GM23338 (cell line): ENCODE measurements around the gene SELPLG.

ENCODE experiments used
- CREB1 ChIP-seq: fragments of 250-450 bp; sonication (Bioruptor Pico); IDR thresholded peaks from 2 replicates; pipeline ENCODE4 v1.5.0; 2020; ENCODE audit warnings: low read depth, mild to moderate bottlenecking, moderate library complexity
- CTCF ChIP-seq, 2 experiments: fragments of 200-600 bp in 1 of 2; sonication (generic) in 1 of 2; conservative IDR thresholded peaks; 2 replicates each; pipeline versions ENCODE4 v1.5.1 to v1.6.1; 2016 to 2017; ENCODE audit warnings: antibody characterized with exemption in 2 of 2, low read depth in 2 of 2, mild to moderate bottlenecking in 2 of 2, moderate library complexity in 1 of 2
- EZH2 ChIP-seq: fragments of 200-600 bp; sonication (generic); IDR thresholded peaks from one replicate; pipeline ENCODE4 v1.8.0; 2017; ENCODE audit warnings: antibody characterized with exemption, mild to moderate bottlenecking, low read depth; ENCODE audit not compliant: unreplicated experiment
- EZH2phosphoT487 ChIP-seq: fragments of 200-600 bp; sonication (generic); IDR thresholded peaks from one replicate; pipeline ENCODE4 v1.8.1; 2018; ENCODE audit warnings: antibody characterized with exemption; ENCODE audit not compliant: unreplicated experiment
- JUNB ChIP-seq: IDR thresholded peaks from one replicate; pipeline ENCODE4 v1.6.1; 2016; ENCODE audit warnings: antibody characterized with exemption; ENCODE audit not compliant: unreplicated experiment
- POLR2AphosphoS5 ChIP-seq: IDR thresholded peaks from 2 replicates; pipeline ENCODE4 v1.6.1; 2016; ENCODE audit warnings: antibody characterized with exemption, low read depth
- STAT1 ChIP-seq: IDR thresholded peaks from one replicate; pipeline ENCODE4 v1.6.1; 2016; ENCODE audit warnings: antibody characterized with exemption; ENCODE audit not compliant: unreplicated experiment
- ZNF114 ChIP-seq: fragments of 250-450 bp; sonication (Bioruptor Pico); IDR thresholded peaks from 2 replicates; pipeline ENCODE4 v1.5.0; 2020; ENCODE audit warnings: mild to moderate bottlenecking, moderate library complexity
- ZNF331 ChIP-seq: fragments of 250-450 bp; sonication (Bioruptor Pico); IDR thresholded peaks from 2 replicates; pipeline ENCODE4 v1.5.0; 2020; ENCODE audit warnings: low read depth, mild to moderate bottlenecking, moderate library complexity
- TF ChIP-seq, protein P1 (sequence below): IDR thresholded peaks from one replicate; pipeline ENCODE4 v1.6.1; 2018; ENCODE audit warnings: antibody characterized with exemption; ENCODE audit not compliant: unreplicated experiment
- TF ChIP-seq, protein P2 (sequence below): IDR thresholded peaks from 2 replicates; pipeline ENCODE4 v1.6.1; 2016; ENCODE audit warnings: antibody characterized with exemption
- TF ChIP-seq, protein P3 (sequence below): fragments of 250-450 bp; sonication (Bioruptor Pico); IDR thresholded peaks from 2 replicates; pipeline ENCODE4 v1.5.0; 2020; ENCODE audit warnings: mild to moderate bottlenecking, moderate library complexity

DNA sequence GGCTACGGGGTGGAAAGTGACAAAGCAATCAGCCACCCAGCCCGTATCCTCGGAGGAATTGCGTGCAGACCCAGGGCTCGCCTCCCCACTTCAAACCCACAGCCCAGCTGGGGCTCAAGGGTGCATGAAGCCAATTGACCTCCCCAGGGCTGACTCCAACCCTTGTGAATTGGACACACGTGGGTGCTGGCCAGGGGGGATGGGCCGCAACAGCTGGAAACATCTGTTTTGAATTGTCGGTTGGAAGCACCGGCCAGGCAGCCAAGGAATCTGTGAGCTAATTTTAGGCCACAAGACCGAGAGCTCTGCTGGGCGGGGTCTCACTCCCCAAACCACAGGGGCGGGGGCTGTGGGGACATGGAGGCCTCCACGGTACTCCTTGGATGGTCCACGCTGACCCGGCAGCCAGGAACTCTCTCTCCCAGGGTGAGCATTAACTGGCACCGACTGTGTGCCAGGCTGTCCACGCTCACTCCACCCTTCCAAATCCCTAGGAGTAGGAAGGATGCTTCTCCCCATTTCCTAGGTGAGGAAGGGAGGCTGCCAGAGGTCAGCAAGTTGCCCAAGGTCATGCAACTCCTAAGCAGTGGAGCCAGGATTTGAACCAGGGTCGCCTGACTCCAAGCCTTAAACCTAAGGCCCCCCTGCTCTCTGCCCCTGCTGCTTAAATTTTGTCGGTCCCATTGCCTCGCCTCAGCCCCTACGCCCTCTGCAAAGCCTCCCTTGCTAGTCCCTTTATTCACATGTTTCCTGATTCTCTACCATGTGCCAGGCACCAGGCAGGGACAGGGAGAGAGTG, 24.0 kb downstream of the SELPLG start:
- no peak for TF ChIP-seq CTCF (conservative IDR thresholded peaks at IDR 0.05; ENCODE audit: low read depth in 2 of 2)
- TF ChIP-seq EZH2, result no peak
- no peak for TF ChIP-seq CREB1 (CRISPR knock-in tag)
- TF ChIP-seq JUNB, result no peak
- no peak for TF ChIP-seq POLR2AphosphoS5
- TF ChIP-seq ZNF331, result no peak
- TF ChIP-seq, protein P1, sequence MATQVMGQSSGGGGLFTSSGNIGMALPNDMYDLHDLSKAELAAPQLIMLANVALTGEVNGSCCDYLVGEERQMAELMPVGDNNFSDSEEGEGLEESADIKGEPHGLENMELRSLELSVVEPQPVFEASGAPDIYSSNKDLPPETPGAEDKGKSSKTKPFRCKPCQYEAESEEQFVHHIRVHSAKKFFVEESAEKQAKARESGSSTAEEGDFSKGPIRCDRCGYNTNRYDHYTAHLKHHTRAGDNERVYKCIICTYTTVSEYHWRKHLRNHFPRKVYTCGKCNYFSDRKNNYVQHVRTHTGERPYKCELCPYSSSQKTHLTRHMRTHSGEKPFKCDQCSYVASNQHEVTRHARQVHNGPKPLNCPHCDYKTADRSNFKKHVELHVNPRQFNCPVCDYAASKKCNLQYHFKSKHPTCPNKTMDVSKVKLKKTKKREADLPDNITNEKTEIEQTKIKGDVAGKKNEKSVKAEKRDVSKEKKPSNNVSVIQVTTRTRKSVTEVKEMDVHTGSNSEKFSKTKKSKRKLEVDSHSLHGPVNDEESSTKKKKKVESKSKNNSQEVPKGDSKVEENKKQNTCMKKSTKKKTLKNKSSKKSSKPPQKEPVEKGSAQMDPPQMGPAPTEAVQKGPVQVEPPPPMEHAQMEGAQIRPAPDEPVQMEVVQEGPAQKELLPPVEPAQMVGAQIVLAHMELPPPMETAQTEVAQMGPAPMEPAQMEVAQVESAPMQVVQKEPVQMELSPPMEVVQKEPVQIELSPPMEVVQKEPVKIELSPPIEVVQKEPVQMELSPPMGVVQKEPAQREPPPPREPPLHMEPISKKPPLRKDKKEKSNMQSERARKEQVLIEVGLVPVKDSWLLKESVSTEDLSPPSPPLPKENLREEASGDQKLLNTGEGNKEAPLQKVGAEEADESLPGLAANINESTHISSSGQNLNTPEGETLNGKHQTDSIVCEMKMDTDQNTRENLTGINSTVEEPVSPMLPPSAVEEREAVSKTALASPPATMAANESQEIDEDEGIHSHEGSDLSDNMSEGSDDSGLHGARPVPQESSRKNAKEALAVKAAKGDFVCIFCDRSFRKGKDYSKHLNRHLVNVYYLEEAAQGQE, result no peak
- TF ChIP-seq EZH2phosphoT487, result no peak
- no peak for TF ChIP-seq STAT1
- no peak for TF ChIP-seq ZNF114 (CRISPR knock-in tag)
- TF ChIP-seq, protein P2, sequence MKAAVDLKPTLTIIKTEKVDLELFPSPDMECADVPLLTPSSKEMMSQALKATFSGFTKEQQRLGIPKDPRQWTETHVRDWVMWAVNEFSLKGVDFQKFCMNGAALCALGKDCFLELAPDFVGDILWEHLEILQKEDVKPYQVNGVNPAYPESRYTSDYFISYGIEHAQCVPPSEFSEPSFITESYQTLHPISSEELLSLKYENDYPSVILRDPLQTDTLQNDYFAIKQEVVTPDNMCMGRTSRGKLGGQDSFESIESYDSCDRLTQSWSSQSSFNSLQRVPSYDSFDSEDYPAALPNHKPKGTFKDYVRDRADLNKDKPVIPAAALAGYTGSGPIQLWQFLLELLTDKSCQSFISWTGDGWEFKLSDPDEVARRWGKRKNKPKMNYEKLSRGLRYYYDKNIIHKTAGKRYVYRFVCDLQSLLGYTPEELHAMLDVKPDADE, result no peak
- TF ChIP-seq, protein P3, sequence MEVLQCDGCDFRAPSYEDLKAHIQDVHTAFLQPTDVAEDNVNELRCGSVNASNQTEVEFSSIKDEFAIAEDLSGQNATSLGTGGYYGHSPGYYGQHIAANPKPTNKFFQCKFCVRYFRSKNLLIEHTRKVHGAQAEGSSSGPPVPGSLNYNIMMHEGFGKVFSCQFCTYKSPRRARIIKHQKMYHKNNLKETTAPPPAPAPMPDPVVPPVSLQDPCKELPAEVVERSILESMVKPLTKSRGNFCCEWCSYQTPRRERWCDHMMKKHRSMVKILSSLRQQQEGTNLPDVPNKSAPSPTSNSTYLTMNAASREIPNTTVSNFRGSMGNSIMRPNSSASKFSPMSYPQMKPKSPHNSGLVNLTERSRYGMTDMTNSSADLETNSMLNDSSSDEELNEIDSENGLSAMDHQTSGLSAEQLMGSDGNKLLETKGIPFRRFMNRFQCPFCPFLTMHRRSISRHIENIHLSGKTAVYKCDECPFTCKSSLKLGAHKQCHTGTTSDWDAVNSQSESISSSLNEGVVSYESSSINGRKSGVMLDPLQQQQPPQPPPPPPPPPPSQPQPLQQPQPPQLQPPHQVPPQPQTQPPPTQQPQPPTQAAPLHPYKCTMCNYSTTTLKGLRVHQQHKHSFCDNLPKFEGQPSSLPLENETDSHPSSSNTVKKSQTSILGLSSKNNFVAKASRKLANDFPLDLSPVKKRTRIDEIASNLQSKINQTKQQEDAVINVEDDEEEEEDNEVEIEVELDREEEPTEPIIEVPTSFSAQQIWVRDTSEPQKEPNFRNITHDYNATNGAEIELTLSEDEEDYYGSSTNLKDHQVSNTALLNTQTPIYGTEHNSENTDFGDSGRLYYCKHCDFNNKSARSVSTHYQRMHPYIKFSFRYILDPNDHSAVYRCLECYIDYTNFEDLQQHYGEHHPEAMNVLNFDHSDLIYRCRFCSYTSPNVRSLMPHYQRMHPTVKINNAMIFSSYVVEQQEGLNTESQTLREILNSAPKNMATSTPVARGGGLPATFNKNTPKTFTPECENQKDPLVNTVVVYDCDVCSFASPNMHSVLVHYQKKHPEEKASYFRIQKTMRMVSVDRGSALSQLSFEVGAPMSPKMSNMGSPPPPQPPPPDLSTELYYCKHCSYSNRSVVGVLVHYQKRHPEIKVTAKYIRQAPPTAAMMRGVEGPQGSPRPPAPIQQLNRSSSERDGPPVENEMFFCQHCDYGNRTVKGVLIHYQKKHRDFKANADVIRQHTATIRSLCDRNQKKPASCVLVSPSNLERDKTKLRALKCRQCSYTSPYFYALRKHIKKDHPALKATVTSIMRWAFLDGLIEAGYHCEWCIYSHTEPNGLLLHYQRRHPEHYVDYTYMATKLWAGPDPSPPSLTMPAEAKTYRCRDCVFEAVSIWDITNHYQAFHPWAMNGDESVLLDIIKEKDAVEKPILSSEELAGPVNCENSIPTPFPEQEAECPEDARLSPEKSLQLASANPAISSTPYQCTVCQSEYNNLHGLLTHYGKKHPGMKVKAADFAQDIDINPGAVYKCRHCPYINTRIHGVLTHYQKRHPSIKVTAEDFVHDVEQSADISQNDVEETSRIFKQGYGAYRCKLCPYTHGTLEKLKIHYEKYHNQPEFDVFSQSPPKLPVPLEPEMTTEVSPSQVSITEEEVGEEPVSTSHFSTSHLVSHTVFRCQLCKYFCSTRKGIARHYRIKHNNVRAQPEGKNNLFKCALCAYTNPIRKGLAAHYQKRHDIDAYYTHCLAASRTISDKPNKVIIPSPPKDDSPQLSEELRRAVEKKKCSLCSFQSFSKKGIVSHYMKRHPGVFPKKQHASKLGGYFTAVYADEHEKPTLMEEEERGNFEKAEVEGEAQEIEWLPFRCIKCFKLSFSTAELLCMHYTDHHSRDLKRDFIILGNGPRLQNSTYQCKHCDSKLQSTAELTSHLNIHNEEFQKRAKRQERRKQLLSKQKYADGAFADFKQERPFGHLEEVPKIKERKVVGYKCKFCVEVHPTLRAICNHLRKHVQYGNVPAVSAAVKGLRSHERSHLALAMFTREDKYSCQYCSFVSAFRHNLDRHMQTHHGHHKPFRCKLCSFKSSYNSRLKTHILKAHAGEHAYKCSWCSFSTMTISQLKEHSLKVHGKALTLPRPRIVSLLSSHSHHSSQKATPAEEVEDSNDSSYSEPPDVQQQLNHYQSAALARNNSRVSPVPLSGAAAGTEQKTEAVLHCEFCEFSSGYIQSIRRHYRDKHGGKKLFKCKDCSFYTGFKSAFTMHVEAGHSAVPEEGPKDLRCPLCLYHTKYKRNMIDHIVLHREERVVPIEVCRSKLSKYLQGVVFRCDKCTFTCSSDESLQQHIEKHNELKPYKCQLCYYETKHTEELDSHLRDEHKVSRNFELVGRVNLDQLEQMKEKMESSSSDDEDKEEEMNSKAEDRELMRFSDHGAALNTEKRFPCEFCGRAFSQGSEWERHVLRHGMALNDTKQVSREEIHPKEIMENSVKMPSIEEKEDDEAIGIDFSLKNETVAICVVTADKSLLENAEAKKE (CRISPR knock-in tag), result no peak
